Transverse colon (tissue), 4 donors: ENCODE results near the gene ARHGAP42.

Experiments used
- EP300 ChIP-seq: sonication (generic); formaldehyde crosslinking; IDR thresholded peaks from one replicate; pipeline ENCODE4 v1.6.1; 2017; ENCODE audit warnings: antibody characterized with exemption, low read depth
- POLR2A ChIP-seq: fragments of 450-650 bp; IDR thresholded peaks from one replicate; pipeline ENCODE4 v1.6.1; 2016; ENCODE audit warnings: antibody characterized with exemption, mild to moderate bottlenecking, moderate library complexity
- POLR2AphosphoS5 ChIP-seq, 3 donors: sonication (generic); formaldehyde crosslinking; IDR thresholded peaks; one replicate each; pipeline ENCODE4 v1.6.1; 2016; ENCODE audit warnings: antibody characterized with exemption in 3 of 3
- TF ChIP-seq, protein P1 (sequence below), 5 experiments: fragments of 200-600 bp in 3 of 5; fragments of 450-650 bp in 2 of 5; sonication (generic) in 3 of 5; IDR thresholded peaks; 1 replicate in 2 of 5; 2 replicates in 3 of 5; pipeline ENCODE4 v1.5.1; 2016 to 2017; ENCODE audit warnings: antibody characterized with exemption in 5 of 5, inconsistent platforms in 3 of 5, mild to moderate bottlenecking in 2 of 5, moderate library complexity in 1 of 5

DNA sequence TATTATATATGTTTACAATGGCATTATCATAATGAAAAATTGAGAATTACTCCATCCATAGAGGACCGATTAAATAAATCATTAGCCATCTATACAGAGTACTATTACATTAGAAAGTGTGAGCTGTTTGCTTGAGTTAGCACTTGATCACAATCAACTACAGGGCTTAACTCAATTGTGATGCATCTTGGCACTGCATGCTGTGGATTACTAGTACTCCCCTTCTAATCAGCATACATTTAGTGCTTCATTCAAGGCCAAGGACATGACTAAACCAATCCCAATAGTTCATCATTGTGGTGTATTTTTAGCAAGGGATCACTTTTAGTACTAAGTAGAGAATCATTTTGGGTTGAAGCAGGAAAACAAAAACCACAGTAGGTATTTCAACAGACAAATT, 23.5 kb upstream of the ARHGAP42 start:
- TF ChIP-seq POLR2AphosphoS5 (IDR thresholded peaks at IDR 0.05) (no peak), EP300 (no peak), POLR2A (no peak)
- TF ChIP-seq, protein P1, sequence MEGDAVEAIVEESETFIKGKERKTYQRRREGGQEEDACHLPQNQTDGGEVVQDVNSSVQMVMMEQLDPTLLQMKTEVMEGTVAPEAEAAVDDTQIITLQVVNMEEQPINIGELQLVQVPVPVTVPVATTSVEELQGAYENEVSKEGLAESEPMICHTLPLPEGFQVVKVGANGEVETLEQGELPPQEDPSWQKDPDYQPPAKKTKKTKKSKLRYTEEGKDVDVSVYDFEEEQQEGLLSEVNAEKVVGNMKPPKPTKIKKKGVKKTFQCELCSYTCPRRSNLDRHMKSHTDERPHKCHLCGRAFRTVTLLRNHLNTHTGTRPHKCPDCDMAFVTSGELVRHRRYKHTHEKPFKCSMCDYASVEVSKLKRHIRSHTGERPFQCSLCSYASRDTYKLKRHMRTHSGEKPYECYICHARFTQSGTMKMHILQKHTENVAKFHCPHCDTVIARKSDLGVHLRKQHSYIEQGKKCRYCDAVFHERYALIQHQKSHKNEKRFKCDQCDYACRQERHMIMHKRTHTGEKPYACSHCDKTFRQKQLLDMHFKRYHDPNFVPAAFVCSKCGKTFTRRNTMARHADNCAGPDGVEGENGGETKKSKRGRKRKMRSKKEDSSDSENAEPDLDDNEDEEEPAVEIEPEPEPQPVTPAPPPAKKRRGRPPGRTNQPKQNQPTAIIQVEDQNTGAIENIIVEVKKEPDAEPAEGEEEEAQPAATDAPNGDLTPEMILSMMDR (IDR thresholded peaks at IDR 0.05) = no peak
